ENCODE data around the gene EFHD2.

DNA sequence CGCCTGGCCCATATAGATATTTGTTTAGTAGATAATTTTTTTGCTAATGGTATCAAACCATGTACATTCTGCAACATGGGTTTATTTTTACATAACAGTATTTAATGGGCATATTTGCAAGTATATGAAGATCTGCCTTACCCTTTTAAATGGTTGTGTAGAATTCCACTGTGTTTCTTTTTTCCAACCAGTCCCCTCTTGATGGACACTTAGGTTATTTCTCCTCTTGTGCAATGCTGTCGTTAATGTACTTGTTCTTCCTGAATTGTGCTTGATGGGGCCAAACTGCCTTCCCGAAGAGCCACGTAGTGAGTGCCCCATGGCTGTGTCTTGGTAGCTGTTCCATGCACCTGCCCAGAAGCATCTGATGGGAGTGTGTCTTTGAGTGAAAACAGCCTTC lies 39.4 kb upstream of the EFHD2 start:
- TF ChIP-seq POLR2A (IDR thresholded peaks at IDR 0.05) (no peak), CTCF (IDR thresholded peaks at IDR 0.05) (no peak), POLR2AphosphoS5 (IDR thresholded peaks at IDR 0.05) (no peak), EP300 (IDR thresholded peaks at IDR 0.05; ENCODE audit: low read depth) (no peak)

Data from transverse colon (tissue), 4 donors.